ENCODE measurements around the gene CAPG.

- TF ChIP-seq GATA2 (IDR thresholded peaks at IDR 0.05; ENCODE audit: low read depth, low read length) (no peak), GATA3 (IDR thresholded peaks at IDR 0.05; ENCODE audit: low read depth, low read length) (no peak)
Measured at GRCh38 chr2:85430752-85431569, 20.8 kb upstream of the CAPG start.
